Activated naive CD8-positive, alpha-beta T cell (primary cell): ENCODE measurements around the gene NAV2.

Experiments used
- H3K27ac Mint-ChIP-seq: one replicate; pipeline ENCODE4 v1.8.0; 2021; ENCODE audit warnings: mixed read lengths
- H3K27me3 Mint-ChIP-seq: one replicate; pipeline ENCODE4 v1.8.0; 2021; ENCODE audit warnings: mixed read lengths
- H3K36me3 Mint-ChIP-seq: one replicate; pipeline ENCODE4 v1.8.0; 2021; ENCODE audit warnings: mixed read lengths
- H3K4me1 Mint-ChIP-seq: one replicate; pipeline ENCODE4 v1.8.0; 2021; ENCODE audit warnings: low read depth, mixed read lengths
- H3K4me3 Mint-ChIP-seq: one replicate; pipeline ENCODE4 v1.8.0; 2021; ENCODE audit warnings: mild to moderate bottlenecking, mixed read lengths
- H3K9me3 Mint-ChIP-seq: one replicate; pipeline ENCODE4 v1.8.0; 2021; ENCODE audit warnings: low read depth, mixed read lengths

Gene NAV2

GRCh38 chr11:20049231-20049630 is 336.6 kb downstream of the NAV2 start:
- Mint-ChIP-seq H3K9me3 (no peaks in the 10 kb centered on the region), H3K36me3 (no peaks in the 10 kb centered on the region), H3K4me3 (no peak overlapping the region), H3K27ac (no peak overlapping the region), H3K4me1 (no peaks in the 10 kb centered on the region), H3K27me3 (no peaks in the 10 kb centered on the region)

- H3K27ac Mint-ChIP-seq: no peak overlapping the region
Measured at GRCh38 chr11:20050048-20050447, 337.4 kb downstream of the NAV2 start.

GRCh38 chr11:20050551-20051333 is 338.1 kb downstream of the NAV2 start:
- Mint-ChIP-seq H3K36me3 (no peaks in the 10 kb centered on the region), H3K4me1 (no peaks in the 10 kb centered on the region), H3K27ac (no peak overlapping the region), H3K4me3 (no peak overlapping the region), H3K27me3 (no peaks in the 10 kb centered on the region), H3K9me3 (no peaks in the 10 kb centered on the region)

More at GRCh38 chr11:20050048-20050447, 337.4 kb downstream of the NAV2 start:
- Mint-ChIP-seq H3K9me3 (no peaks in the 10 kb centered on the region), H3K4me3 (no peak overlapping the region), H3K36me3 (no peaks in the 10 kb centered on the region), H3K27me3 (no peaks in the 10 kb centered on the region), H3K4me1 (no peaks in the 10 kb centered on the region)

- Mint-ChIP-seq H3K27ac (no peak overlapping the region), H3K9me3 (no peaks in the 10 kb centered on the region), H3K36me3 (no peaks in the 10 kb centered on the region), H3K4me1 (no peaks in the 10 kb centered on the region), H3K27me3 (no peaks in the 10 kb centered on the region), H3K4me3 (no peak overlapping the region)
Measured at GRCh38 chr11:20051469-20052399, 339.1 kb downstream of the NAV2 start.

- H3K4me1 Mint-ChIP-seq: no peaks in the 10 kb centered on the region
- no peak overlapping the region for H3K27ac Mint-ChIP-seq
Measured at GRCh38 chr11:20053572-20053971, 340.9 kb downstream of the NAV2 start.

GRCh38 chr11:20054584-20054983 is 341.9 kb downstream of the NAV2 start:
- Mint-ChIP-seq H3K36me3 (no peaks in the 10 kb centered on the region), H3K27ac (no peak overlapping the region), H3K4me3 (no peak overlapping the region), H3K4me1 (no peaks in the 10 kb centered on the region), H3K9me3 (no peaks in the 10 kb centered on the region), H3K27me3 (no peaks in the 10 kb centered on the region)

More at GRCh38 chr11:20053572-20053971, 340.9 kb downstream of the NAV2 start:
- Mint-ChIP-seq H3K36me3 (no peaks in the 10 kb centered on the region), H3K4me3 (no peak overlapping the region), H3K27me3 (no peaks in the 10 kb centered on the region), H3K9me3 (no peaks in the 10 kb centered on the region)

- Mint-ChIP-seq H3K27me3 (no peaks in the 10 kb centered on the region), H3K9me3 (no peaks in the 10 kb centered on the region), H3K4me1 (no peaks in the 10 kb centered on the region), H3K4me3 (no peak overlapping the region), H3K36me3 (no peaks in the 10 kb centered on the region), H3K27ac (no peak overlapping the region)
Measured at GRCh38 chr11:20055312-20055711, 342.7 kb downstream of the NAV2 start.

- Mint-ChIP-seq H3K4me3 (no peak overlapping the region), H3K36me3 (no peaks in the 10 kb centered on the region), H3K9me3 (no peaks in the 10 kb centered on the region), H3K4me1 (no peaks in the 10 kb centered on the region), H3K27ac (no peak overlapping the region), H3K27me3 (peaks cover 1% of the 10 kb centered on the region)
Measured at GRCh38 chr11:20056109-20056949, 343.7 kb downstream of the NAV2 start.

GRCh38 chr11:20056950-20057943 is 344.6 kb downstream of the NAV2 start:
- Mint-ChIP-seq H3K9me3 (no peaks in the 10 kb centered on the region), H3K4me1 (no peaks in the 10 kb centered on the region), H3K27me3 (peaks cover 1% of the 10 kb centered on the region), H3K36me3 (no peaks in the 10 kb centered on the region), H3K27ac (no peak overlapping the region), H3K4me3 (no peak overlapping the region)

- peaks cover 1% of the 10 kb centered on the region for H3K27me3 Mint-ChIP-seq
- no peaks in the 10 kb centered on the region for H3K9me3 Mint-ChIP-seq
- H3K4me1 Mint-ChIP-seq: no peaks in the 10 kb centered on the region
- no peaks in the 10 kb centered on the region for H3K36me3 Mint-ChIP-seq
- no peak overlapping the region for H3K27ac Mint-ChIP-seq
- no peak overlapping the region for H3K4me3 Mint-ChIP-seq
Measured at GRCh38 chr11:20058749-20059458, 346.3 kb downstream of the NAV2 start.

GRCh38 chr11:20059587-20060021 is 347.0 kb downstream of the NAV2 start:
- H3K9me3 Mint-ChIP-seq: no peaks in the 10 kb centered on the region
- H3K4me1 Mint-ChIP-seq: no peaks in the 10 kb centered on the region
- H3K27ac Mint-ChIP-seq: no peak overlapping the region
- H3K36me3 Mint-ChIP-seq: no peaks in the 10 kb centered on the region
- H3K4me3 Mint-ChIP-seq: no peak overlapping the region
- peaks cover 1% of the 10 kb centered on the region for H3K27me3 Mint-ChIP-seq

GRCh38 chr11:20060181-20060580 is 347.5 kb downstream of the NAV2 start:
- Mint-ChIP-seq H3K4me3 (no peak overlapping the region), H3K27ac (no peak overlapping the region), H3K4me1 (no peaks in the 10 kb centered on the region), H3K9me3 (no peaks in the 10 kb centered on the region), H3K27me3 (peaks cover 1% of the 10 kb centered on the region), H3K36me3 (no peaks in the 10 kb centered on the region)

GRCh38 chr11:20060647-20061205 is 348.1 kb downstream of the NAV2 start:
- H3K4me1 Mint-ChIP-seq: no peaks in the 10 kb centered on the region
- H3K4me3 Mint-ChIP-seq: no peak overlapping the region
- no peaks in the 10 kb centered on the region for H3K36me3 Mint-ChIP-seq
- H3K27me3 Mint-ChIP-seq: peaks cover 1% of the 10 kb centered on the region
- no peaks in the 10 kb centered on the region for H3K9me3 Mint-ChIP-seq
- no peak overlapping the region for H3K27ac Mint-ChIP-seq
